GM10266 (cell line): ENCODE results near the gene MKS1.
A peak's percentile ranks its signal among the peaks of the same experiment; 100 is the strongest.

Source experiments
- DNase-seq: peaks from one replicate; pipeline ENCODE4 v3.0.0; 2012; ENCODE audit errors: extremely low spot score
- CTCF ChIP-seq: IDR thresholded peaks from 2 replicates; pipeline ENCODE4 v1.5.1; 2012; ENCODE audit warnings: mild to moderate bottlenecking, low read depth; ENCODE audit not compliant: control insufficient read depth, insufficient read depth; ENCODE audit errors: missing control alignments

Gene MKS1

GRCh38 chr17:58232707-58233156 is 13.7 kb upstream of the MKS1 start:
- no peak for TF ChIP-seq CTCF
- peak; percentile 56 for DNase-seq

GRCh38 chr17:58231641-58232040 is 12.6 kb upstream of the MKS1 start:
- no peak for TF ChIP-seq CTCF
- DNase-seq: no peak

- no peak for TF ChIP-seq CTCF
- no peak for DNase-seq
Measured at GRCh38 chr17:58229881-58230280, 10.8 kb upstream of the MKS1 start.

- DNase-seq: no peak
- no peak for TF ChIP-seq CTCF
Measured at GRCh38 chr17:58229384-58229783, 10.3 kb upstream of the MKS1 start.

GRCh38 chr17:58228679-58229078 is 9.6 kb upstream of the MKS1 start:
- TF ChIP-seq CTCF: no peak
- DNase-seq: no peak

- no peak for DNase-seq
- TF ChIP-seq CTCF: no peak
Measured at GRCh38 chr17:58227733-58228132, 8.7 kb upstream of the MKS1 start.

- DNase-seq: no peak
- no peak for TF ChIP-seq CTCF
Measured at GRCh38 chr17:58224315-58224714, 5.3 kb upstream of the MKS1 start.

- DNase-seq: no peak
- no peak for TF ChIP-seq CTCF
Measured at GRCh38 chr17:58219789-58220183, 731 bp upstream of the MKS1 start.
